Mucosa of rectum (tissue), 2 donors: ENCODE data around the gene ISOC2.

Experiments used
- H3K27ac ChIP-seq, 2 donors: one replicate each; pipeline ENCODE4 v1.7.0; 2013; ENCODE audit warnings: inconsistent platforms in 2 of 2, low read depth in 2 of 2, low read length in 2 of 2
- H3K27me3 ChIP-seq, 2 donors: one replicate each; pipeline ENCODE4 v1.7.0; 2013; ENCODE audit warnings: low read length in 2 of 2; ENCODE audit not compliant: control insufficient read depth in 2 of 2, insufficient read depth in 2 of 2
- H3K36me3 ChIP-seq, 2 donors: one replicate each; pipeline ENCODE4 v1.7.0; 2013; ENCODE audit warnings: low read length in 2 of 2; ENCODE audit not compliant: control insufficient read depth in 2 of 2, insufficient read depth in 2 of 2
- H3K4me1 ChIP-seq, 2 donors: one replicate each; pipeline ENCODE4 v1.7.0; 2013; ENCODE audit warnings: low read length in 2 of 2, mild to moderate bottlenecking in 1 of 2; ENCODE audit not compliant: control insufficient read depth in 2 of 2, insufficient read depth in 2 of 2
- H3K4me3 ChIP-seq, 2 donors: one replicate each; pipeline ENCODE4 v1.7.0; 2013; ENCODE audit warnings: low read length in 2 of 2
- H3K9ac ChIP-seq, 2 donors: one replicate each; pipeline ENCODE4 v1.7.0; 2013; ENCODE audit warnings: low read length in 2 of 2, low read depth in 1 of 2, mild to moderate bottlenecking in 1 of 2
- H3K9me3 ChIP-seq, 2 donors: one replicate each; pipeline ENCODE4 v1.7.0; 2013; ENCODE audit warnings: low read length in 2 of 2; ENCODE audit not compliant: control insufficient read depth in 2 of 2
- donor health status: healthy.
- donor health status: Normal muscosa, but diverticular disease.

Gene ISOC2

DNA sequence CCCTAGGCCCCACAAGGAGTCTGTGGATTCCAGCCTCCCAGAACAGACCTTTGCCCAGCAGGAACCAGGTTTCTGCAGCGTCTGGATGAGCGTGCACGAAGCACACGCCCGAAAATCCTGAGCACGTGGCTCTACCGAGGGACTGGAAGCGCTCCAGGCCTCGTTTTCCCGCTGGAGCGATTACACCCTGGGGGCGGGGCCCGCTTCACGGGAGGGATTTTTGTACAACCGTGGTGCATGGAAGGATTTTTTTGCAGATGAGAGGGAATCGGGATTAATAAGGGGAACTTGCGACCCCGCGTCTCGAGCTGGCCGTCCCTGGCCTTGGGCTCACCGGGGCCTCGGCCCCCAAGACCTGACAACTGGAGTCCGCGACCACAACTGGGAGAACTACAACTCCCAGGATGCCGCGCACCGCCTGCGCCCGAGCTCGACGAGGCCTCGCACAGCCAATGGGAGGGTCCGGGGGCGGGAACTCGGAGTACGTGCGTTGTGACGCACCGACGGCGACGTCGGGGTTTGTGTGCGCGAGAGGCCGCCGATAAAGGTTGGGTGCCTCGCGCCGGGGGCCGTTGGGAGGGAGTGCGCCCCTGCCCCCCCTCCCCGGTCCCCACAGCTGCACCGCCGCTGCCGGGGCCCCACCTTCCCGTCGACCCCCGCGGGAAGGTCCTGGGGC is 14.8 kb upstream of the ISOC2 start, which contains the start of gene ZNF628:
ZNF628 (plus strand) TSS at position 518 of the 676 bp plus-strand sequence. CDS start 3,294 bp downstream, outside the sequence.
- Histone ChIP-seq H3K27me3 (no peaks in the 10 kb centered on the region), H3K9me3 (no peaks in the 10 kb centered on the region), H3K27ac (peak within 1 kb of the TSS; percentile 89 to 92), H3K36me3 (no peaks in the 10 kb centered on the region), H3K4me1 (peaks cover 6 to 9% of the 10 kb centered on the region in 2 donors), H3K4me3 (peak within 1 kb of the TSS; percentile 78 to 83), H3K9ac (peak within 1 kb of the TSS; percentile 73 to 74)

DNA sequence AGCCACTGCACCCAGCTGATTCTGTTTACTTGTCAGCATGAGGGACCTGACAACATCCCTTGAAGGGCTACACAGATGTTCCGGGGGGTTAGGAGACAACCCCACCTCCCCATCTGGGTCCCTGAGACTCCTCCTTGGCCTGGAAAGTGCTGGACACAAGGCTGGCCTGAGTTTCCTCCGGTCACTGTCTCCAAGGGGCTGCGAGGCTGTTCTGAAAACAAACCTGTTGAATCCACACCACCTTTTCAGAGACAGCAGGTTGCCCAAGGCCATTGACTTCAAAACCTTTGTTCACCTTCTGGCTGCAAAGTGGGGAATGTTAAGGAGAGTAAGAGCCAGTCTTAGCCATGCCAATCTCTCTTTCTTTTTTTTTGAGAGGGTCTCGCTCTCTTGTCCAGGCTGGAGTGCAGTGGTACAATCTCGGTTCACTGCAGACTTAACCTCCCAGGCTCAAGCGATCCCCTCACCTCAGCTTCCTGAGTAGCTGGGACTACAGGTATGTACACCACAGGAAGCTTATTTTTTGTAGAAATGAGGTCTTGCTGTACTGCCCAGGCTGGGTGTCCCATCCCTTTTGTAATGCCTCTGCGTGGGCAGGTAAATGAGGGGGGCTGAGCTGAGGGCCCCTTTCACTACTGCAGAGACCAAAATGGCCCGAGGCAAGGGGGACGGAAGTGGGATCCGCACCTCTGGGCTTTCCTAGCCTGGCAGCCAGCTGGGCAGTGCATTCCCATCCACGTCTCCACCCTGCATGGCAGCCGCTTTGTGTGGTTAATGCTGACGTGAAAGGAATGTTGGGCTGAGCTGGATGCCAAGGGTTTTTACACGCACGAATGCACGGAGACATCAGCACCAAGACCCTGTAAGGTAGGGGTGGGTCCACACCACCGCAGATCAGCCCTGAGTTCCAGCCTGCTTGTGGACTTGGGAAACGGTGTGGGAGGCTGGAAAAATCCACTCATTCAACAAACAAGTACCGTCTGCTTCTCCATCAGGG is 13.1 kb upstream of the ISOC2 start:
- no peaks in the 10 kb centered on the region for H3K36me3 ChIP-seq
- peaks cover 6 to 9% of the 10 kb centered on the region in 2 donors for H3K4me1 ChIP-seq
- H3K4me3 ChIP-seq: no peak overlapping the region
- H3K9me3 ChIP-seq: no peaks in the 10 kb centered on the region
- H3K9ac ChIP-seq: no peak overlapping the region
- H3K27me3 ChIP-seq: no peaks in the 10 kb centered on the region
- no peak overlapping the region for H3K27ac ChIP-seq

DNA sequence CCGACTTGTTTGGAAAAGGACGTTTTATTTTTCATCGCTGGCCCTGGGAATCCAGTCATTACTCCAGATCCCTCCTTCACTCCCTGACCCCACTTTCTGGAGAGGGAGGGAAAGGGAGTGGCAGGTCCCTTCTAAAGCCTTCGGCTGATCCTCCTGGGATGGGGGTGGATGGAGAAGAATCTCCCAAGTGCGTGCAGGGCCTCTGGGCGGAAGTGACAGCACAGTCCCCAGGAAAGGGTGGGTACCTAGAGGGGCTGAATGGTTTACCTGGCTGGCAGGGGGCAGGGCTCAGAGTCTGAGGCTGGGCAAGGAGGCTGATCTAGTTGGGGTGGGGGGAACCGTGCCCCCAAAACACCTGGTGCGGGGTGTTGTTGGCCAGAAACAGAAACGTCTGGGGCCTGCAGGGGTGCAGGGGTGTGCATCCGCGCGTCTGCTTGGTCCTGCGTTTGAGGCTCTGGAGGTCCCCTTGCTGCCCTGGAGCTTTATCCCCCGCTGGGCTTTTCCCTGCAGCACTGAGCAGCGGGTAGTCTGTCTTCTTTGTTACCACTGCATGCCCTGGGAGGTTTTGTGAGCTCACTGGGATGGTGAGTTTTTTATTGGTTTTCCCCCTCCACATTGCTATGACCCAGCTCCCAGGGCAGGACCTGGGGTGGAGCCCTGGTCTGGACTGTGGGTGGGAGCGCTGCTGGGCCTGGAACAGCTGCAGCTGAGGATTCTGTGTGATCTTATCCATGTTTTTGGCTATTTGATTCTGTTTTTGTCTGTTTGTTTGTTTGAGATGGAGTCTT is 12.0 kb upstream of the ISOC2 start:
- Histone ChIP-seq H3K4me3 (no peak overlapping the region), H3K4me1 (peaks cover 6 to 9% of the 10 kb centered on the region in 2 donors), H3K36me3 (no peaks in the 10 kb centered on the region), H3K9ac (no peak overlapping the region), H3K27me3 (no peaks in the 10 kb centered on the region), H3K9me3 (no peaks in the 10 kb centered on the region), H3K27ac (no peak overlapping the region)

DNA sequence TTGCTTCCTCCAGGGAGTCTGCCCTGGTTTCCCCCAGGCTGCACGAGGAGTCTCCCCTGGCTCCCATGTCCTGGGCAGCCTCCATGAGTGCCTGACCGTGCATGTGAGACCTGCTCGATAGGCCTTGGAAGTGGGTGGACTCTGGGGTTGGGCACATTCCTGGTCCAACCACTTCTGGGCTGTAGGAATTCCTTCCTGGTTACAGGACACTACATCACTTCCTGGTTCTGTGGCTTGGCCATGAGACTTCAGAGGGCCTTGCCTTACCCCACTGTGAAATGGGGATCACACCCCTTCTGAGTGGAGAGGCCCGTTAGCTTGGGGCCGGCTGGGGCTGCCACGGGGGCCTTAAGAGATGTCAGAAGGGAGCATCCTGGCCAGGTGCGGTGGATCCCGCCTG is 11.0 kb upstream of the ISOC2 start:
- peaks cover 6% of the 10 kb centered on the region in 2 donors for H3K4me1 ChIP-seq
- no peaks in the 10 kb centered on the region for H3K9me3 ChIP-seq
- H3K27me3 ChIP-seq: peaks cover 0 to 1% of the 10 kb centered on the region in 2 donors
- no peaks in the 10 kb centered on the region for H3K36me3 ChIP-seq
- H3K9ac ChIP-seq: no peak overlapping the region
- H3K4me3 ChIP-seq: no peak overlapping the region
- H3K27ac ChIP-seq: no peak overlapping the region

DNA sequence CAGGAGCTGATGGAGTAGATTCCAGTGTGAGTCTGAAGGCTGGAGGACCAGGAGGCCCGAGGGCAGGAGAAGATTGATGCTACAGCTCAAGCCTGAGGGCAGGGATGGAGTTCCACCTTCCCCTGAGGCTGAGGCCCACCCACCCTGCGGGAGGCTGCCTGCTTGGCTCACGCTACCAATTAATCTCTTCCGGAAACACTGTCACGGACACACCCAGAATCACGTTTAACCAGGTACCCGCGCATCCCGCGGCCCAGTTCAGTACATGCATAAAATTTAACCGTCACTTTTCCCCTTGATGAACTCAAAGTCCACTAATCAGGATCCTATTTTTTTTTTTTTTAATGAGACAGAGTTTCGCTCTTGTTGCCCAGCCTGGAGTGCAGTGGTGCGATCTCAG is 9.8 kb upstream of the ISOC2 start:
- H3K27ac ChIP-seq: no peak overlapping the region
- no peak overlapping the region for H3K9ac ChIP-seq
- no peaks in the 10 kb centered on the region for H3K9me3 ChIP-seq
- peaks cover 4 to 6% of the 10 kb centered on the region in 2 donors for H3K4me1 ChIP-seq
- H3K4me3 ChIP-seq: no peak overlapping the region
- no peaks in the 10 kb centered on the region for H3K36me3 ChIP-seq
- peaks cover 0 to 3% of the 10 kb centered on the region in 2 donors for H3K27me3 ChIP-seq

DNA sequence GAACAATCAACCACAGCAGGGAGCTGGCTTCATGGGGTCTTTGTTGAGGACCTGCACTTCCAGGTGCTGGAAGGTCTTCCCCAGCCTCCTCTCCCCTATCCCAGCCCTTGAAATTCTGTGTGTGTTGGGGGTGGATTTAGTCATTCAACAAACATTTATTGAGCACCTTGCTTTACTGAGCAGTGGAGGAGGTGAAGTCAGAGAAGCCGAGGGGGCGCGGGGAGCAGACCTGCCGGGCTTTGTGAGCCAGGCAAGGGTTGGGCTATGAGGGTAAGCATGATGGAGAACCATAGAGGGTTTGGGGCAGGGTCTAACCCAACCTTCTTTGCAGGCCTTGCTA is 6.6 kb upstream of the ISOC2 start:
- H3K4me1 ChIP-seq: no peaks in the 10 kb centered on the region
- peaks cover 2 to 3% of the 10 kb centered on the region in 2 donors for H3K27me3 ChIP-seq
- no peak overlapping the region for H3K9ac ChIP-seq
- H3K4me3 ChIP-seq: no peak overlapping the region
- no peak overlapping the region for H3K27ac ChIP-seq
- no peaks in the 10 kb centered on the region for H3K9me3 ChIP-seq
- H3K36me3 ChIP-seq: no peaks in the 10 kb centered on the region

DNA sequence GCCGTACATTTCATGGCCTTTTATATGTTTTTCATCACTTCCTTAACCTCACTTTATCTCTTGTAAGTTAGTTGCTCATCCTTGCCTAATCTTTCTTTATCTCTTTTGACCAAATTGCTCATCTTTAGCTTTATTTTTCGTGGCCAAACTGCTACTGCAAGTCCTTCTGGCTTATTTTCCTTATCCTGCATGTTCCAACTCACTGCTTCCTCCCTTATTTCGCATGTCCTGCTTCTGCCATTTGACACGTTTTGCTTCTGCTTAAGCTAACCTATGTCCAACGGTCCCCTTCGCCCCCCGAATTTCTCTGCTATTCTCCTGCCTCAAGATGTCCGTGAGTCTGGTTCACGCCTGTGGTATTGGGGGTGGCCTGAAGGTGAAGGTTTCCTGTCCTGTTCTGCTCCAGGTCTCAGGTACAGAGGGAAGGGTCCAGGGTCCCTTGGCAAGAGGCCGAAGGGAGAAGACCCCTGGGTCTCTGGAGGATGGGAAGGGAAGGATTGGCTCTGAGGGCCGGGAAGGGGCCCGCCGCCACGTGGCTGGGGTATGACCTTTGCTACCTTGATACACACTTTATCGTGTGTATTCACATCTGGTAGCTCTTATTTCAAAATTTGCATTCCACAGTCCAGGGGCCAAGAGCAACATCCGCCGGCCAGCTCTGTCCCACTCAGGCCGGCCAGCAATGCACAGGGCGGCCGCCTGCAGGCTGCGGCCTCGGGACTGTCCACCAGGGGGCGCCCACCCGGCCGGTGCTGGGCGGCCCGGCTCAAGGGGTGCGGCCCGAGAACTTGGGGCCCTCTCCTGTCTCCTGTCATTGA is 6.0 kb upstream of the ISOC2 start:
- Histone ChIP-seq H3K4me1 (peaks cover 0 to 2% of the 10 kb centered on the region in 2 donors), H3K4me3 (no peak overlapping the region), H3K9ac (no peak overlapping the region)

DNA sequence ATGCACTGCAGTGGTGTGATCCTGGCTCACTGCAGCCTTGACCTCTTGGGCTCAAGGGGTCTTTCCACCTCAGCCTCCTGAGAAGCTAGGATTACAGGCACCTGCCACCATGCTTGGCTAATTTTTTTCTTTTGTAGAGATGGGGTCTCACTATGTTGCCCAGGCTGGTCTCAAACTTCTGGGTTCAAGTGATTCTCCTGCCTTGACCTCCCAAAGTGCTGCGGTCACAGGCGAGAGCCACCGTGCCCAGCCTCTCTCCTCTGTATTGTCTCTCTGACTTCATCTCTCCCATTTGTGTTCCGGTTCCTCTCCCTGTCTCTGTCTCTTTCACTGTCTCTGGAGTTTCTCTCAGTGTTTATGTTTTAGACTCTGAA is 4.8 kb upstream of the ISOC2 start:
- no peaks in the 10 kb centered on the region for H3K9me3 ChIP-seq
- no peaks in the 10 kb centered on the region for H3K36me3 ChIP-seq
- H3K27me3 ChIP-seq: peaks cover 2 to 3% of the 10 kb centered on the region in 2 donors
- H3K9ac ChIP-seq: no peak overlapping the region
- H3K4me1 ChIP-seq: peaks cover under 1 to 7% of the 10 kb centered on the region in 2 donors
- H3K4me3 ChIP-seq: no peak overlapping the region
- no peak overlapping the region for H3K27ac ChIP-seq

More for the DNA sequence above, 6.0 kb upstream of the ISOC2 start:
- Histone ChIP-seq H3K27ac (no peak overlapping the region), H3K36me3 (no peaks in the 10 kb centered on the region), H3K27me3 (peaks cover 2 to 3% of the 10 kb centered on the region in 2 donors), H3K9me3 (no peaks in the 10 kb centered on the region)

DNA sequence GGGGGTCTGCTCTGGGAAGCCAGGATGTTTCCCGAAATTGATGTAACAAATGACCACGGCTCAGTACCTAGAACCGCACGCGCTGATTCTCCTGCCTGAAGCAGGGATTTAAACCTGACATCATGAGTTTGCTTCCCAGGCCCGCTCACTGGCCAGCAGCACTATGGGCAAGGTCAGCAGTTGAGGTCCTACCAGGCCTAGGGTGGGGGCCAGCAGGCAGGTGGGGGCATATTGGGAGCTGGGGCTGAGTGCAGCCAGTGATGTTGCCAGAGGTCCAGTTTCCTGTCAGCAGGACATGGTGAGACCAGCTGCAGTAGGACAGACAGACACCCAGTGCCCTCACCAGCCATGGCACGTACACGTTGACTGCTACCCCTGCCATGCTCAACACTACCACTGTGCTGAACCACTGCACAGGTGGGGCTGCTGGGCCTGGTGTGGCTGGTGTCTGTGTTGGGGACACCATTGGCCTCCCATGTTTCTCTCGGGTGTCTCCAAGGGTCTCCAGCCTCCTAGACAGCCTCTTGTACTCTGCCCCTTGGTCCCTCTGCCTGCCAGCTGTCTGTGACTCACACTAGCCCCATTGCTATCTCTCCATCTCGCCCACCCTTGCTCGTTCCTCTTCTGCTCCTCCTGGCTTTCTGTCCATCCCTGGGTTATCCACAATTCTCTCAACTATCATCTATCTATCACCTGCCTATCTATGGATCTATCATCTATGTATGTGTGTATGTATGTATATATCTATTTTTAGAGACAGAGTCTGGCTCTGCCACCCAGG is 4.2 kb upstream of the ISOC2 start:
- no peak overlapping the region for H3K9ac ChIP-seq
- no peak overlapping the region for H3K4me3 ChIP-seq
- H3K36me3 ChIP-seq: no peaks in the 10 kb centered on the region
- H3K9me3 ChIP-seq: no peaks in the 10 kb centered on the region
- H3K4me1 ChIP-seq: peaks cover 6 to 7% of the 10 kb centered on the region in 2 donors
- H3K27ac ChIP-seq: no peak overlapping the region
- peaks cover 2 to 3% of the 10 kb centered on the region in 2 donors for H3K27me3 ChIP-seq
